HG03135 (cell line): Measurements from ENCODE around the gene FIG4.
"Not testable (repeated sequence)": the region's sequence is repeated elsewhere in the genome, so short reads cannot be mapped to it uniquely, and the experiment has no call there.

Experiments
- ATAC-seq: cut with Tn5 transposase; IDR thresholded peaks from one replicate; pipeline ENCODE4 v1.9.1; 2021; ENCODE audit warnings: mild to moderate bottlenecking, moderate library complexity; ENCODE audit not compliant: unreplicated experiment

Gene FIG4

DNA sequence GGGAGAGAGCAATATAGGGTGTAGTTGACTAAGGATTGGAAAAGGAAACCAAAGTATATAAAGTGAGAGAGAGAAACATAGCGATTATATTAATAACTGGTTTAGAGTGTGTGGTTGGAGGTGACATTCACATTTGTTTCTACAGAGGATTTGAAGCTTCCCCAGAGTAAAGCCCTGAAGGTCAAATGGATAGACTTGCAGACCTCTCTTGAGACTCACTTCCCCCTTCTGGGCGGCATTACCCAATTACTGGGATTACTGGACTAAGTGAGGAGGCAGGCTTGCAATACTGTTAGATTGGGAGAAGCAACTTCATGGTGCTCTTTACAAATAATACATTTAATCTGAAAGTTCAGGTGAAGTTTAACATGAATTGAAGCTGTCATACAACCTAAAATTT is 10.7 kb downstream of the FIG4 start:
- ATAC-seq: no peak

- no peak for ATAC-seq
Measured at GRCh38 chr6:109702791-109703190, 11.7 kb downstream of the FIG4 start.

GRCh38 chr6:109705258-109705657 is 14.2 kb downstream of the FIG4 start:
- ATAC-seq: peak; percentile 87

DNA sequence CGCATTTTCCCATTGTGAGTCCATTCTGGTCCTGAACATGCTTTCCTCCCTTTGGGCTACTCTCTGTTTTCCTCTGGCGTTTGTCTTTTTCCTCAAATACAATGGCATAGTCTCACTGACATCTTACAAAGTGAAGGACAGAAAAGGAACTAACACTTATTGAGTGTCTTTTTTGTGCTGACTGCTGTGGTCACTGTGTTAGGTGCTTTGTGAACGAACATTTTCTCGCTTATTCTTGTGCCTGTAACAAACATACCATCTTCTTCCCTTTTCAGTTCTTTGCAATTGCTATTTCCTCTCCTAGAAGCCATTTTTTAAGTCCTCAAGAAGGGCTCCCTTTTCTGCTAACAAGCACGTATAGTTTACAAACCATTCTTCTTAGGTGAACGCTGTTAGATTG is 15.4 kb downstream of the FIG4 start:
- ATAC-seq: no peak

DNA sequence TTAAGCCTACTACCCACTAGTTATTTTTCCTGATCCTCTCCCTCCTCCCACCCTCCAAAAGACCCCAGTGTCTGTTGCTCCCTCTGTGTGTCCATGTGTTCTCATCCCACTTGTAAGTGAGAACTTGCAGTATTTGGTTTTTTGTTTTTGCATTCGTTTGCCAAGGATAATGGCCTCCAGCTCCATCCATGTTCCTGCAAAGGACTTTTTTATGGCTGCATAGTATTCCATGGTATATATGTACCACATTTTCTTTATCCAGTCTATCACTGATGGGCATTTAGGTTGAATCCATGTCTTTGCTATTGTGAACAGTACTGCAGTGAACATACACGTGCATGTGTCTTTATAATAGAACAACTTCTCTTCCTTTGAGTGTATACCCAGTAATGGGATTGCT is 17.0 kb downstream of the FIG4 start:
- not testable (repeated sequence) for ATAC-seq

DNA sequence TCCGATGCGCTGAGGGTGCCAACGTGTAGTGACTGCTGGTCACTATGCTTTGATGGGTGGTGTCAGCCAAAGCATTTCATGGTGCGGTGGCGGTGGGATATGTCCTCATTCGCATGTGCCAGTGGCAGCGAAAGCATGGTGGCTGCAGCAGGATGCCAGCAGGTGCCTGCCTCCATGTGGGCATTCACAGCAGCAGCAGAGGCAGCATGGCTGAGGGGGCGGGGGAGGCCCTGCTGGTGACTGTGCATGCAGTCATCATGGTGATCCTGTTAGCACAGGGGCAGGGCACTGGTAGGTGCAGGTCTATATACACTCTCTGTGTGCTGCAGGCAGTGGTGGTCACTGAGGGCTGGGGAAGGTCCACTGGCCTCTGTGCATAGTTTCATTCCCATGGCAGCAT is 22.0 kb downstream of the FIG4 start:
- no peak for ATAC-seq

- no peak for ATAC-seq
Measured at GRCh38 chr6:109714166-109714565, 23.1 kb downstream of the FIG4 start.

GRCh38 chr6:109714611-109715010 is 23.5 kb downstream of the FIG4 start:
- no peak for ATAC-seq

- no peak for ATAC-seq
Measured at GRCh38 chr6:109715616-109716015, 24.5 kb downstream of the FIG4 start.

DNA sequence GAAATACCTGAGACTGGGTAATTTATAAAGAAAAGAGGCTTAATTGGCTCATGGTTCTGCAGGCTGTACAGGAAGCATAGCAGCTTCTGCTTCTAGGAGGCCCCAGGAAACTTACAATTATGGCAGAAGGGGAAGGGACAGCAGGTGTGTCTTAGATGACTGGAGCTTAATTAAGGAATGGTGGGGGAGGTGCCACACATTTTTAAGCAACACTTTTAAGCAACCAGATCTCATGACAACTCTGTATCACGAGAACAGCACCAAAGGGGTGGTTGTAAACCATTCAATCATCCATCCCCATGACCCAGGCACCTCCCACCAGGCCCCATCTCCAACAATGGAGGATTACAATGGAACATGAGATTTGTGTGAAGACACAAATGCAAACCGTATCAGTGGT is 26.9 kb downstream of the FIG4 start:
- ATAC-seq: no peak

DNA sequence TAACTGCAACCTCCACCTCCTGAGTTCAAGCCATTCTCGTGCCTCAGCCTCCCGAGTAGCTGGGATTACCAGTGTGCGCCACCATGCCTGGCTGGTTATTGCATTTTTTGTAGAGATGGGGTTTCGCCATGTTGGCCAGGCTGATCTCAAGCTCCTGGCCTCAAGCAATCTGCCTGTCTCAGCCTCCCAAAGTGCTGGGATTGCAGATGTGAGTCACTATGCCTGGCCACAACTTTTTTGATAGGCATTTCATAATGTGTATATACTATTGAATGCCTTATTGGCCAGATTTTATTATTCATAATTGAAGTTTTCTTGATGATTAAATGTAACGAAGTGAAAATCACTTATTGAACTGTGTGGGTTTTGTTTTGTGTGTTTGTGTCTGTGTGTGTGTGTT is 27.9 kb downstream of the FIG4 start:
- no peak for ATAC-seq

GRCh38 chr6:109720311-109720710 is 29.2 kb downstream of the FIG4 start:
- ATAC-seq: no peak

DNA sequence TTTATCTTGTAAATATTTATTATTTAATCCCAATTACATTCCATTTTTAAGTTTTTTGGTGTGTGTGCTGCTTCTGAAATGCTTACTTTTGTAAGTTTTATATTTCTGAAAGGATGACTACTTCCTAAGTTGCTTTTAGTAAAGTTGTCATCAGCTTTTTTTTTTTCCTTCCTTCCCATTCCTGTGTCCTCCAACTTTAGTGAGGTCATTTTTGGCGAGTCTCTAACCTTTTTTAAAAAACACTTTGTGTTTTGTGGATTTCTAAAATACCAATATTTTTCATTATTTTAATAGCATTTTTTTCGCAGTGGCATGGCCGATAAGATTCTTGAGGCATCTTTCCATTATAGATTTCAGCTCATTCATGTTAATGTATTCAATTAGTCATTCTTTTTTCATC is 30.9 kb downstream of the FIG4 start:
- no peak for ATAC-seq

- no peak for ATAC-seq
Measured at GRCh38 chr6:109722564-109723254, 31.6 kb downstream of the FIG4 start.

DNA sequence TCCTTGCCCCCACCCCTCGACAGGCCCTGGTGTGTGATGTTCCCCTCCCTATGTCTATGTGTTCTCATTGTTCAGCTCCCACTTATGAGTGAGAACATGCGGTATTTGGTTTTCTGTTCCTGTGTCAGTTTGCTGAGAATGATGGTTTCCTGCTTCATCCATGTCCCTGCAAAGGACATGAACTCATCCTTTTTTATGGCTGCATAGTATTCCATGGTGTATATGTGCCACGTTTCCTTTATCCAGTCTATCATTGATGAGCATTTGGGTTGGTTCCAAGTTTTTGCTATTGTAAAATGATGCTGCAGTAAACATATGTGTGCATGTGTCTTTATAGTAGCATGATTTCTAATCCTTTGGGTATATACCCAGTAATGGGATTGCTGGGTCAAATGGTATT is 34.2 kb downstream of the FIG4 start:
- ATAC-seq: not testable (repeated sequence)

DNA sequence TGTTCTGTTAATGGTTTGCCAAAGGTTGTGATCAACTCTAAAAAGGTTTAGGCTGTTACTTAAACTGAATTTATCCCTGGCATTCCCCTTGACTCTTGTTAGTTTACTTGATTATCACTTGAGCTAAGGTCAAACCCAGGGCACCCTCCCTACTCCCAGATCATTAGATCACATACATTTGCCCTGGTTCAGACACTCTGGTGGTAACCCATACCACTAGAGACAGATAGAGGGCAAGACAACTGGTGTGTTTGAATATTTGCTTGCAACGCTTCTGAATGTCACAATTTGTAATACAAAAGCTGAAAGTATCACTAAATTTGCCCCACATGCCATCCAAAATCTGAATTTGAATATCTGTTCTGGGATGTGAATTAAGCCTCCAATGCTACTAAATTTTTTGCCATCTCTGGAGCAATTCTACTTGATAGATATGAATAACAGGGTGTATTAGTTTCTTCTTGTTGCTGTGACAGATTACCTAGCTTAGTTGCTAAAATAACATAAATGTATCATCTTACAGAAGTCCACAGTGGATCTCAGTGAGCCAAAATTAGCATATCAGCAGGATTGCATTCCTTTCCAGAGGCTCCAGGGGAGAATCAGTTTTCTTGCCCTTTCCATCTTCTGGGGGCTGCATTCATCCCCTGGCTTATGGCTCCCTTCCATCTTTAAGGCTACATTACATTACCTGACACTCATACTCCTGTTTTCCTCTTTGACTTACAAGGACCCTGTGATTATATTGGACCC is 45.4 kb downstream of the FIG4 start:
- ATAC-seq: no peak

DNA sequence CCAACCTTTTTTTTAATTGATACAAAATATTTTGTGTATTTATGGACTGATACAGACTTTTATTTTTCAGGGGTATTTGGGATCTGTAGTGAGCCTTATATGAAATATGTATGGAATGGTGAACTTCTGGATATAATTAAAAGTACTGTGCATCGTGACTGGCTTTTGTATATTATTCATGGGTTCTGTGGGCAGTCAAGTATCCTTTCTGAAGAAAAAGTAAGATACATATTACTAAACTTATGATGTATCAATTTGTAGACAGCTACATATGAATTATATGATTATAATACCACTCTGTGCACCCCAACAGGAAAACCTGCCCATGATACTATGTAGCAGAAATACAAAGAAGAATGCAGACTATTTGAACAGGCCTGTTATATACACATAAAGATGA is 47.2 kb downstream of the FIG4 start:
- ATAC-seq: no peak

DNA sequence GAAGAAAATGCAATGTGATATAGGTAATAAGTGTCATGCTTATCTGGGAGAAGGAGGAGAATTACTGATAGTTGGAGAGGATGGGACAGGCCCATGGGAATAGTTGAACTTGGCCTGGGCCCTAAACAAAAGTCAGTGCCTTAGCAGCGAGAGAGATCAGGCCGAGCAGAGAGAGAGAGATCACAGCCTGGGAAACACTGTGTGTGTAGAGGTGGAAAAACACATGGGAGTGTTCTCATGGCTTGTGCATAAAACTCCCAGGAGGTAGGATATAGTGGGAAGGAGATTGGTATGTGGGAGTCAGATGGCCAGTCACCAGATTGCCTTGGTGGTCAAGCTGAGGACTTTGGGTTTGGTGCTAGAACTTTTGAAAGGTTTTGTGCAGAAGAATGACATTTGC is 47.6 kb downstream of the FIG4 start:
- ATAC-seq: no peak

- no peak for ATAC-seq
Measured at GRCh38 chr6:109739686-109740085, 48.6 kb downstream of the FIG4 start.

GRCh38 chr6:109740787-109741186 is 49.7 kb downstream of the FIG4 start:
- ATAC-seq: no peak

- ATAC-seq: no peak
Measured at GRCh38 chr6:109743739-109744138, 52.6 kb downstream of the FIG4 start.

DNA sequence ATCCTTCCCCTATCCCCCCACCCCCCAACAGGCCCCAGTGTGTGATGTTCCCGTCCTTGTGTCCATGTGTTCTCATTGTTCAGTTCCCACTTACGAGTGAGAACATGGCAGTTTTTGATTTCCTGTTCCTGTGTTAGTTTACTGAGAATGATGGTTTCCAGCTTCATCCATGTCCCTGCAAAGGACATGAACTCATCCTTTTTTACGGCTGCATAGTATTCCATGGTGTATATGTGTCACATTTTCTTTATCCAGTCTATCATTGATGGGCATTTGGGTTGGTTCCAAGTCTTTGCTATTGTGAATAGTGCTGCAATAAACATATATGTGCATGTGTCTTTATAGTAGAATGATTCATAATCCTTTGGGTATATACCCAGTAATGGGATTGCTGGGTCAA is 53.7 kb downstream of the FIG4 start:
- ATAC-seq: not testable (repeated sequence)

- ATAC-seq: no peak
Measured at GRCh38 chr6:109747221-109747620, 56.1 kb downstream of the FIG4 start.
